HuH-7.5 (cell line): Measurements from ENCODE around the gene MYO9A.
A peak's percentile ranks its signal among the peaks of the same experiment; 100 is the strongest.
"Not testable (repeated sequence)": the region's sequence is repeated elsewhere in the genome, so short reads cannot be mapped to it uniquely, and the experiment has no call there.

Experiments
- DNase-seq: peaks from one replicate; pipeline ENCODE4 v3.0.0; 2011; ENCODE audit warnings: low spot score

Gene MYO9A

DNA sequence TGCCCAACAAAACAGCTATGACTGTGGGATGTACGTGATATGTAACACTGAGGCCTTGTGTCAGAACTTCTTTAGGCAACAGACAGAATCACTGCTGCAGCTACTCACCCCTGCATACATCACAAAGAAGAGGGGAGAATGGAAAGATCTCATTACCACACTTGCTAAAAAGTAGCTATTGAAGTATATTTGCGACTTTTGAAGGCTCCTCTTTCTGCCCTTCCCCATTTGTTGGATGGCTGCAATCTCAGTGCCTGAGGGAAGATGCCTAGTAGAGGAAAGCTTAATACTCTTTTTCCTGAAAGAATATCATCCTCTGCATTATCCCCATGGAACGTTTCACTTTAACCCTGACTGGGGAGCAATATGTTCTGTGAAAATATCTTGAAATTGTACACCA, 22.1 kb upstream of the MYO9A start:
- DNase-seq = no peak

DNA sequence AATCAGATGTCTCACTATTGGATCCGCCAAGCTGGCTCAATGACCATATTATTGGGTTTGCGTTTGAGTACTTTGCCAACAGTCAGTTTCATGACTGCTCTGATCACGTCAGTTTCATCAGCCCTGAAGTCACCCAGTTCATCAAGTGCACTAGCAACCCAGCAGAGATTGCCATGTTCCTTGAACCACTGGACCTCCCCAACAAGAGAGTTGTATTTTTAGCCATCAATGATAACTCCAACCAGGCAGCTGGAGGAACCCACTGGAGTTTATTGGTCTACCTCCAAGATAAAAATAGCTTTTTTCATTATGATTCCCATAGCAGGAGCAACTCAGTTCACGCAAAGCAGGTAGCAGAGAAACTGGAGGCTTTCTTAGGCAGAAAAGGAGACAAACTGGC, 21.7 kb upstream of the MYO9A start:
- no peak for DNase-seq

DNA sequence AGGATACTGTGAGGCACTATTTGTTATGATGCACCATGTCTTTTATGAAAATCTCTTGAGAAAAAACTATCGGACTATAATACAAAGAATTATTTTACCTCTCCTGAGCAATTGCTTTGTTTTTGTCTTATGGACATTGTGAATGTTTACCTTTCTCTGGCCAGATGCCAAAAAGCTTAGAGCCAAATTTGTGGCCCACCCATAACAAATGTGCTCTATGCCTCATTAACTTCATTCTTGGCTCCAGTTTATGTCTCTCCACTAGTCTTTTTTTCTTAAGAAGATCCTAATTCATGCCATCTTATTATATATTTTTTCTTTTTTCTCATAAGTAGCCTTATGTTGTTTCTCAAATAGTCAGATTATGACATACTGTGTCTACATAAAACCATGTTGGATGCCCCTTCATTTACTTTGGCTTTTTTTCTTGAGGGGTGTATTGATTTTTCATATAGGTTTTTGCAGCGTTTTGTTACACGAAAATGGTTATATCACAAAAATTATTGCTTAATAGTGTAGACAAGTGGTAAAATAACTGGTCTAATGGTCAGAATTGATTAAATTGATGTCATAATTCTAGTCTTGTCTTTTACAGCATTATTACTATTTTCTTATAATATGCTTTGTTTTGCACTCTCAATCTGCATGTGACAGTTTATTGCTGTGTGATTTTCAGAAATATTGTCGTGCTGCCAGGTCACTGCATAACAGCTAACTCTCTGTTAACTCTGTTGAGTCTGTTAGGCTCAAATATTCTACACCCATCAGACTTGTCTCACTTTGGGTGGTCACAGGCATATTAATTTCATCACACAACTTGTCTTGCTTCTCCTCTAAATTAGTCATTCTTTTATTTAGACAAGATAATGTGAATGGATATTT, 18.5 kb upstream of the MYO9A start:
- DNase-seq = no peak

DNA sequence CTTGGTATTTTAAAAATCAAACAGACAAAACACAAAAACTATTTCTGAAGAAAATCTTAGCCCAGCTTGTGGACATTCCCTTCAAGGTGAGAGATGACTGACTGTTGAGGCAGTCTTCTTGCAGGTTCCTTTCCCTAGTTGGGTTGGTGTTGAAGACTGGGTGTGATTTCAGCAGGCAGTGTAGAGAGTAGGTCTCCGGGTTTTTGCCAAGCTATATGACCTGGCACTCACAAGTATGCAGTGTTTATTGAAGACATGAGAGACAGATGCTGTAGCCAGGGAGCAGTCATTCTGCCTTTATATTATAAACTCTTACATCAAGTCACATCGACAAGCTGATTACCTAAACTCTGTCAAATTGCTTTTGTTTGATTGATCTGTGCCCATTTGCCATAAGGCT, 17.8 kb upstream of the MYO9A start:
- no peak for DNase-seq

DNA sequence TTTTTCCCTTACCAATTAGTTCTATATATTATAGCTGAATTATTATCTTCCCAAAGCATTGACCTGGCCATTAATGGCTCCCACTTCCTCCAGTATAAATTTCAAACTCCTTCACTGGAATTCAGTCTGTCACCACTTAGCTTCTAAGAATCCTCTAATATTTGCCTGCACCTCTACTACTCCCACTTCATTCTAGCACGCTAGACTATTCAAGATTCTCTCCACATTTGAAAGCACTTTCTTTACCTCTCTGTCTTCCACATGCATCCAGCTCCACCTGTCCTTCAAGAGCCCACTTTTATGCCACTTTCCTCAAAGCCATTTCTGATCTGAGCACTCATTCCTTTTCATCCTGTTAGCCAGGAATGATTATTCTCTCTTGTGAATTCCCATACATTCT, 15.3 kb upstream of the MYO9A start:
- DNase-seq = no peak

DNA sequence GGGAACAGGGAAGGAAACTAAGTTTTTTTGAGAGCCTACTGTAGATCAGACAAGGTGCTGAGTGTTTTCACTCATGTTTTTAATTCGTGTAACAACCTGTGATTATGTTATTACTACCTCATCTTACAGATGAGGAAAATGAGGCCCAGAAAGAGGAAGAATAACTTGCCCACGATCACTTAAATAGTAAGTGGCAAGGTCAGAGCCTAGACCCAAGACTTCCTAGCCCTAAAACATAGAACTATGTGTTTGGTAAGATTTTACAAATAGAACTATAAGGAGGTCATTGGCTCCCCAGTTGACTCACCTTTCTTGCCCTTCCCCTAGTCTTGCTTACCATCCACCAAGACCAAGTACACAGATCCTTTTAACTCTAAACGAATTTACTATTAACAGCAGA, 14.0 kb upstream of the MYO9A start:
- no peak for DNase-seq

DNA sequence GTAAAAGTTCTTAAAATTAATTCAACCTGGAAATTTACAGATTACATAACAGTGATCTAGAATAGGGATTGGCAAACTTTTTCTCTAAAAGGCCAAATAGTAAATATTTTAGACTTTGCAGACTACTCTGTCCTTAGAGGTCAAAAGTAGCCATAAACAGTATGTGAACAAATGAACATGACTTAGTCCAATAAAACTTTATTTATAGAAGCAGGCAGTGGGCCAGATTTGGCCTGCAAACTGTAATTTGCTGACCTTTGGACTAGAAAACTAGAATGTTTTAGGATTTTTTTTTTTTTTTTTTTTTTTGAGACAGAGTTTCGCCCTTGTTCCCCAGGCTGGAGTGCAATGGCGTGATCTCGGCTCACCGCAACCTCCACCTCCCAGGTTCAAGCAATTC, 12.3 kb upstream of the MYO9A start:
- no peak for DNase-seq

DNA sequence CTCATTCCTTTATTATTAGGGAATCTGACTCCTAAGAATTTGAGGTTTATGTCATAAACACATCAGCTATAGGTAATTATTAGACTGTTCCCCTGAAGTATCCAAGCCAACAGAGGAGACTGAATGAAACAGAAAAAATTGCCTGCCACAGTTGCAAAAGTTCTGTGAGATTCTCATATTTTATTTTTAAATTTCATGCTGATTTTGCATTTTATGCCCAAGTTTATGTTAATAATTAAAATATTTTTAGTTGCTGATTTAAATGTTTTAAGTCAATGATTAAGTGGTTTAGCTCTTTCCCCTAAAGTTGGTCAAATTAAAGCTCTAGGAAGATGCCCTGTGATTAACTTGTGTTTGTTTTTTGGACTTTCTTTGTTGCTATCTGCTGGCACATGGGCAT, 10.4 kb upstream of the MYO9A start:
- DNase-seq = no peak

DNA sequence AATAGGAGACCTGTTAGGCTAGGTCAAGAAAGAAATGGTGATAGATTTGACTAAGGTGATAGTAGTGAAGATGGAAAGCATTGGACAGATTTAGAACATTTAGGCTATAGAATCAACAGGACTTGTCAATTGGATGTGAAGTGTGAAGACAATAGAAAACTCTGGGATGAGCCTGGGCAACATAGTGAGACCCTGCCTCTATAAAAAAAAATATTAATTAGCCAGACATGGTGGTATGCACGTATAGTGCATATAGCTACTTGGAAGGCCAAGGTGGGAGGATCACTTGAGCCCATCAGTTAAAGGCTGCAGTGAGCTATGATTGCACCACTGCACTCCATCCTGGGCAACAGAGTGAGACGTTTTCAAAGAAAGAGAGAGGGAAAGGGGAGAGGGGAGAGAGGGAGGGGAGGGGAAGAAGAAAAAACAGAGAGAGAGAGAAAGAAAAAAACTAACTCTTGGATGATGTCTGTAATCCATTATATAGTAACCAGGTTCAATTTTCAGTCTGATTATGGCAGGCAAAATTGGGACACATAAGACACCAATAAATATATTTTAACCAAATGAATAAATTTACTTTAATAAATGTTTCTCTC, 9.9 kb upstream of the MYO9A start:
- no peak for DNase-seq

DNA sequence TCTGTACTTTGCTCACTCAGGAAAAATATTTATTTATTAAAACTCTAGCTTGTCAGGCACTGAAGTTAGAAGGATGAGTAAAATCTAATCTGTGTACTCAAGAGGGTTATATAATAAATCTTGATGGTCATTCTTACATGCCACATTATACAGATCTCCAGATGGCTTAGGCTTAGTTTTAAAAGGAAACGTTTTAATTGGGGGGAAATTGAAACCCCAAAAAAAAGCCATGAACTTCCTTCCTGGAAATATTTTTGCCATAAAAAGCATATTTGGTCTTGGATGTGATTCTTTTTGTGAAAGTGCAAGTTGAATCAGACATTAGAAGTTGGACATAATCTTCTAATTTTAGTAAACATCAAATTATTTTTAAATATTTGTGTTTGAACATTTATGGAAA, 6.3 kb upstream of the MYO9A start:
- DNase-seq = no peak

DNA sequence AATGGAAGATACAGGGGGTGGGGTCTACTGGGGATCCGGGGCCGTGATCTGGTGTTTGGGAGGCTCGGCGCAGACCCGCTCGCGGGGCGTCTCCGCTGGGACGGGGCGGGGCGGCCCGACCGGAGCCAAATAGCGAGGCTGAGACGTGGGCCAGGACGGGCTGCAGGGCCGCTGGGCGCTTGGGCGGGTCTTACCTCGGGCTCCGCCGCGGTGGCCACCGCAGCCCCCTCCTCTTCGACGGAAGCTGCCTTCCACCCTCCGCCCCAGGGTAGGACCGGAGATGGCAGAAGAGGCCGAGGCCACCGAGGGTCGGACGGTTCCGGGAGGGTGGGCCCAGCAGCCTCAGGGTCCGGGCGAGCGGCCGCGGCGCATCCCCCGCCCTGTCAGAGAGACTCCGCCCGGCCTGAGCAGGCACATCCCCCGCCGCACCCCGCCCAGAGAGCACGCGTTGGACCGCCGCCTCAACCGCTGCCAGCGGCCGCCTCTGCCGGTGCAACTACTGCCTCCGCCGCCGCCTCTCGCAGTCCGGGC, 399 bp downstream of the MYO9A start:
- DNase-seq = peak; percentile 67

DNA sequence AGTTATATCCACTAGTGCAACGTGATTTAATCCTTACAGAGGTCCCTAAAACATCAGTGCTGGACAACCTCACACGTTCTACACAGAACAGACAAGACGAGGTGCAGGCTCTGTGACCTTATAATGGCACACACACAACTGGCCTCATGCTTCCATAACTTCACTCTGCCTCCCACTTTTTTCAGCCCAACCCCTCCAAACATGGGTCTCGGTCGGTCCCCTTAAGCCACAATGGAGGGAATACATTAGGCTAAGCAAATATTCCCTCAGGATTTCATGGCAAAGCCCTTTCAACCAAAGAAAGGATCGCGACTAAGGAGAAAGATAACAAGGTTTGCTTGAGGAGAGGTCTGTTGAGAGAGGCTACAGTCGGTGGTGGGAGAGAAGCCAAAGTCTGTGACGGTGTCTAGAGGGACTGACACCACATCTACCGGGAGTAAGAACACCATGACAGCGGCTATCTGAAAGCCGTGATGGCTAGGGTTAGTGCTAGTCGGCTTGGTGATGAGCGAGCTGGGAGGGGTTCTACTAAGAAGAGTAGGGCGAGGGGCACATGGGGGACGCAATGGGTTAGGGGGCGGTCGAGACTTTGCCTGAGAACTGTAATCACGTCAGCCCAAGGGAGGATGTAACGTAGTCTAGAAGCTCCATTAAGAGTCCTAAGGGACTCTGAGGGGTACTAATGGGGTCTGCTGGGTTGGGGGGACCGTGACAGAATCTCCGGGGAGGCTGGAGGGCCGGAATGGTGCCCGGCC, 1.0 kb downstream of the MYO9A start:
- peak; percentile 37 for DNase-seq

DNA sequence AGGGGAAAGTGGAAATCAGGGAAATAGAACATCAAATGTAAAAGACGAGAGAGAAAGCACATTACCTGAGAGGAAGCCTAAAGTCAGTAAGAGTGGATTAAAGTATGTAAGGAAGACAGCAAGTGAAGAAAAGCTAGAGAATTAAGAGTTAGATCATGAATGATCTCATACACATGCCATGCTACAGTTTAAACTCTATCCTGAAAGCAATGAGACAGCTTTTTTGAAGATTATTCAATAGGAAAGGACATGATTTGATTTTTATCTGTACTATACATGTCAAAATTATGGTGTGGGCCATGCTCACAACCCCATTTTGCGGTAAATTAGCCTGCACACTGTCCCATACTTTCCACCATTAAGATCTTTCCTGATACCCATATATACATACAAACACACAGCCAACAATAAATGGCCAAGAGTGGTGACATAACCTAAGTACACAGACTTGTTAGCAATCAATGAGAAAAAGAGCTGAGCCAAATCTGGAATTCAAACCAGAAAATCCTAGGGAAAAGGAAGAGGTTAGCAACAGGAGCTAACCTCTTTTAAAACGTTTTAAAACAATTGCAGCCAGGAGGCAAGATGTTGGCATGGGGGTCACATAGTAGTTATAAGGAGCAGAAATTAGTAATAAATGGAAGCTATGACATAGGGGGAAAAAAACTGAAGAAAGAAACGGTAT, 4.5 kb downstream of the MYO9A start:
- DNase-seq = peak; percentile 46

DNA sequence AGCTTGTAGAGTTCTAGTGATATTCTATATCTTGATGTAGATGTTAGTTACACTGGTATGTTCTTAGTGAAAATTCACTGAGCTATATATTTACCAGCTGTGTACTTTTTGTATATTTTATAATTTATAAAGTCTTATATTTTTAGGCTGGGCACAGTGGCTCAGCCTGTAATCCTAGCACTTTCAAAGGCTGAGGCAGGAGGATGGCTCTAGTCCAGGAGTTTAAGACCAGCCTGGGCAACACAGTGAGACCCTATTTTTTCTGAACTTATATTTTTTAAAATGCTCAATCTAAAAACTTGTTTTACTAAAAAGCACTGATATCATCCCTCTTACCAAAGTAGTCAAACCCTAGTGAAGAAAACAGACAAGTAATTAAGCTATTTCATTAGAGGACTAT, 5.1 kb downstream of the MYO9A start:
- no peak for DNase-seq

DNA sequence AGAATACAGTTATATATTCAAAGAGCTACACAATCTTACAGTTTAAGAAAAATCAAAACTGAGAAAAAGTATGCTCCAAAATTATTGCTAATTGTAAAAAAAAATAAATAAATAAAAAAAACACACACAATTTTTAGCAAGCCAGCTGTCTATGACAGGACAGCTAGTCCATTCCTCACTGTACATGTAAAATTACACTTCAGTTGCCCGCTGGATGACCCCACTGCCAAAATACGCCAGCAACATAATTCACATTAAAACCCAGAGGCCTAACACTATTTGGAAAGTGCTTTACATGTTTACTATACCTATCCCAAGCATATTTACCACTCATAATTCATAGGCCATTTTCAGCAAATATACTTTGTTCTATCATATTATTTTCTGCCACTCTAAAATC, 5.8 kb downstream of the MYO9A start:
- no peak for DNase-seq

DNA sequence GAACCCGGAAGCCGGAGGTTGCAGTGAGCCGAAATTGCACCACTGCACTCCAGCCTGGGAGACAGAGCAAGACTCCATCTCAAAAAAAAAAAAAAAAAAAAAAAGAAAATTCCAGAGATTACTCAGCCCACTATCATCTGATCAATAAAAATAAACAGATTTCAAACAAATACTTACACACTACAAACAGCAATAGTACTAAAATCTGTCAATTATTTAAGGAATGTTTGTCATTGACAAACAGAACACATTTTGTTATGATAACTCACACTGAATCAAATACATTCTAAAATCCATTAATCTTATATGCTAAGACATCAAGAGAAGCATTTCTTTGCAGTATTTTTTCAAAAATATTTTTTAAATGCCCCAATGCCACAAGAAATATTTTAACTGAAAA, 7.6 kb downstream of the MYO9A start:
- DNase-seq = peak; percentile 48

DNA sequence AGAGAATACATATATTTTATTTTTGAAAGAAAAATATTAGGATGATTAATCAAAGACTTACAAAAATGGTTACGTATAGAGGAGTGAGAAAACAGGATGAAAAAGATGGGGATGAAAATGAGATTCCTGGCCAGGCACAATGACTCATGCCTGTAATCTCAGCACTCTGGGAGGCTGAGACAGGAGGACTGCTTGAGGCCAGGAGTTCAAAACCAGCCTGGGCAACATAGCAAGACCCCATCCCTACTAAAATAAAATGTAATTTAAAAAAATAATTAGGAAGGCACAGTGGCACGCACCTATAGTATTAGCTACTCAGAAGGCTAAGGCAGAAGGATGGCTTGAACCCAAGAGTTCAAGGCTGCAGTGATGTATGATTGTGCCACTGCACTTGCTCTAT, 11.9 kb downstream of the MYO9A start:
- DNase-seq = no peak

DNA sequence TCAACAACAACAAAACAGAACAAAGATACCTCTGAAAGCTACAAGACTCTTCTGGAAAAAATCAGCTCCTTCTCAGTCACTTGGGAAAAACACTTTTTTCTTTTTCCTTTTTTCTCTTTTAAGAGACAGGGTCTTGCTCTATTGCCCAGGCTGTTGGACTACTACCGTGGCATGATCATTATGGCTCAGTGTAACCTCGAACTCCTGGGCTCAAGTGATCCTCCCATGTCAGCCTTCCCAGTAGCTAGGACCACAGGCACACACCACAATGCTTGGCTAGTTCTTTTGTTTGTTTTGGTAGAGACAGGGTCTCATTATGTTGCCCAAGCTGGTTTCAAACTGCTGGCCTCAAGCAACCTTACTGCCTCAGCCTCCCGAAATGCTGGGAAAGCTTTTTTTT, 12.8 kb downstream of the MYO9A start:
- DNase-seq = no peak

DNA sequence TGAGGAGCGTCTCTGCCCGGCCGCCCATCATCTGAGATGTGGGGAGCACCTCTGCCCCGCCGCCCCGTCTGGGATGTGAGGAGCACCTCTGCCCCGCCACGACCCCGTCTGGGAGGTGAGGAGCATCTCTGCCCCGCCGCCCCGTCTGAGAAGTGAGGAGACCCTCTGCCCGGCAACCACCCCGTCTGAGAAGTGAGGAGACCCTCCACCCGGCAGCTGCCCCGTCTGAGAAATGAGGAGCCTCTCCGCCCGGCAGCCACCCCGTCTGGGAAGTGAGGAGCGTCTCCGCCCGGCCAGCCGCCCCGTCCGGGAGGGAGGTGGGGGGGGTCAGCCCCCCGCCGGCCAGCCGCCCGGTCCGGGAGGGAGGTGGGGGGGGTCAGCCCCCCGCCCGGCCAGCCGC, 17.4 kb downstream of the MYO9A start:
- not testable (repeated sequence) for DNase-seq

DNA sequence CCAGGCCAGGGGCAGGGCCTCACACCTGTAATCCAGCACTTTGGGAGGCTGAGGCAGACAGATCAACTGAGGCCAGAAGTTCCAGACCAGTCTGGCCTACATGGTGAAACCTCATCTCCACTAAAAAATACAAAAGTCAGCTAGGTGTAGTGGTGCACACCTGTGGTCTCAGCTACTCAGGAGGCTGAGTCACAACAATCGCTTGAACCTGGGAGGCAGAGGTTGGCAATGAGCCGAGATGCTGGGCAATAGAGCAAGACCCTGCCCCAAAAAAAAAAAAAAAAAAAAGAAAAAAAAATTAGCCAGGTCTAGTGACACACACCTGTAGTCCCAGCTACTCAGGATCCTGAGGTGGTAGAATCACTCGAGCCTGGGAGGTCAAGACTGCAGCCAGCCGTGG, 18.8 kb downstream of the MYO9A start:
- DNase-seq = no peak

DNA sequence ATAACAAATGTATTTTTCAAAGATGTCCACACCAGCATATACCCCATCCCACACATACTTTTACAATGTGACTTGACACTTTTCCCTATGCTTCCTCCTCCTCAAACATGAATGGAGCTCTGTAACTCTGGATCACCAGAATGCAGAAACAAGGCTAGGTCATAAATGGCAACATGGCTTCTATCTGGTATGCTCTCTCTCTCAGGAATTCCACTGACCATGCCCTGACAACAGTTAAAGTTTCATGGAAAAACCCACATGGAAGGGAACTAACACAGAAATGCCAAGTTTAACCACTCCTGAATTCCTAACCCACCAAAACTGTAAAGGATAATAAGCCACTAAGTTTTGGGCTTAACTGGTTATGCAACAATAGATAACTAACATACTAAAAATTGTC, 19.9 kb downstream of the MYO9A start:
- DNase-seq = no peak

DNA sequence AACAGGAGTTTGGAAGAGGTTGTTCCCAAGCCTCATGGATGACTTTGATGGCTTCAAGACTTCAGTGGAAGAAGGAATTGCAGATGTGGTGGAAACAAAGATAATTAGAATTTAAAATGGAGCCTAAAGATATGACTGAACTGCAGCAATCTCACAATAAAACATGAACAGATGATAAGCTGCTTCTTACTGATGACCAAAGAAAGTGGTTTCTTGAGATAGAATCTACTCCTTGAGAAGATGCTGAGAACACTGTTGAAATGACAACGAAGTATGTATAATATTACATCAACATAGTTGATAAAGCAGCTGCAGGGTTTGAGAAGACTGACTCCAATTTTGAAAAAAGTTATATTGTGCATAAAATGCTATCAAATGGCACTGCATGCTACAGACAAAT, 21.2 kb downstream of the MYO9A start:
- DNase-seq = no peak
